ENCODE results near the gene SLC22A16. TPM values are rescaled to one million over a fixed set of nuclear protein-coding genes. Genes with fewer than 3 reads are reported as not detected.

Gene SLC22A16
- total RNA-seq, 1 donor from 2014 or later, result not detected

- no peak overlapping the region for H3K27ac Mint-ChIP-seq
- TF ChIP-seq CTCF (IDR thresholded peaks at IDR 0.05; ENCODE audit: unreplicated experiment), result no peak
- H3K27me3 Mint-ChIP-seq (ENCODE audit: low read depth), result no peaks in the 10 kb centered on the region
- H3K4me3 Mint-ChIP-seq, result no peak overlapping the region
- H3K9me3 Mint-ChIP-seq, result no peaks in the 10 kb centered on the region
- no peak for DNase-seq (ENCODE audit: low spot score in 2 of 2, unreplicated experiment in 2 of 2)
- peaks cover 2% of the 10 kb centered on the region for H3K4me1 Mint-ChIP-seq
- no peaks in the 10 kb centered on the region for H3K36me3 Mint-ChIP-seq
These were observed 76.2 kb downstream of the SLC22A16 start for GRCh38 chr6:110400208-110400607.

- no peaks in the 10 kb centered on the region for H3K27me3 Mint-ChIP-seq (ENCODE audit: low read depth)
- no peaks in the 10 kb centered on the region for H3K36me3 Mint-ChIP-seq
- H3K4me3 Mint-ChIP-seq, result no peak overlapping the region
- H3K27ac Mint-ChIP-seq, result no peak overlapping the region
- no peak for TF ChIP-seq CTCF (IDR thresholded peaks at IDR 0.05; ENCODE audit: unreplicated experiment)
- DNase-seq (ENCODE audit: low spot score in 2 of 2, unreplicated experiment in 2 of 2), result no peak
- no peaks in the 10 kb centered on the region for H3K9me3 Mint-ChIP-seq
- peaks cover 2% of the 10 kb centered on the region for H3K4me1 Mint-ChIP-seq
These were observed 77.0 kb downstream of the SLC22A16 start for GRCh38 chr6:110399219-110400071.

- no peak for TF ChIP-seq CTCF (IDR thresholded peaks at IDR 0.05; ENCODE audit: unreplicated experiment)
- H3K4me1 Mint-ChIP-seq, result peaks cover 2% of the 10 kb centered on the region
- no peak overlapping the region for H3K4me3 Mint-ChIP-seq
- H3K27me3 Mint-ChIP-seq (ENCODE audit: low read depth), result no peaks in the 10 kb centered on the region
- no peaks in the 10 kb centered on the region for H3K36me3 Mint-ChIP-seq
- H3K27ac Mint-ChIP-seq, result no peak overlapping the region
- no peaks in the 10 kb centered on the region for H3K9me3 Mint-ChIP-seq
- no peak for DNase-seq (ENCODE audit: low spot score in 2 of 2, unreplicated experiment in 2 of 2)
These were observed 77.6 kb downstream of the SLC22A16 start for GRCh38 chr6:110398778-110399177.

GRCh38 chr6:110395221-110395620 lies 81.2 kb downstream of the SLC22A16 start:
- Mint-ChIP-seq H3K27ac (no peak overlapping the region), H3K36me3 (no peaks in the 10 kb centered on the region), H3K4me3 (no peak overlapping the region)

GRCh38 chr6:110394409-110394808 lies 82.0 kb downstream of the SLC22A16 start:
- no peak overlapping the region for H3K27ac Mint-ChIP-seq
- H3K27me3 Mint-ChIP-seq (ENCODE audit: low read depth), result no peaks in the 10 kb centered on the region
- TF ChIP-seq CTCF (IDR thresholded peaks at IDR 0.05; ENCODE audit: unreplicated experiment), result no peak
- no peaks in the 10 kb centered on the region for H3K36me3 Mint-ChIP-seq
- no peak overlapping the region for H3K4me3 Mint-ChIP-seq
- peaks cover 24% of the 10 kb centered on the region for H3K4me1 Mint-ChIP-seq
- no peak for DNase-seq (ENCODE audit: low spot score in 2 of 2, unreplicated experiment in 2 of 2)
- H3K9me3 Mint-ChIP-seq, result no peaks in the 10 kb centered on the region

More at GRCh38 chr6:110395221-110395620, 81.2 kb downstream of the SLC22A16 start:
- no peak for DNase-seq (ENCODE audit: low spot score in 2 of 2, unreplicated experiment in 2 of 2)
- TF ChIP-seq CTCF (IDR thresholded peaks at IDR 0.05; ENCODE audit: unreplicated experiment), result no peak
- Mint-ChIP-seq H3K9me3 (no peaks in the 10 kb centered on the region), H3K4me1 (peaks cover 16% of the 10 kb centered on the region), H3K27me3 (ENCODE audit: low read depth) (no peaks in the 10 kb centered on the region)
